Body of pancreas (tissue), 4 donors: ENCODE results near the gene USP22. TPM values are rescaled to one million over a fixed set of nuclear protein-coding genes. Genes with fewer than 3 reads are reported as not detected.
A peak's percentile ranks its signal among the peaks of the same experiment; 100 is the strongest.
"Not testable (repeated sequence)": the region's sequence is repeated elsewhere in the genome, so short reads cannot be mapped to it uniquely, and the experiment has no call there.

Source experiments
- ATAC-seq: fragments of 150-250 bp; one replicate; pipeline ENCODE4 v1.9.1; 2016
- DNase-seq, 4 donors: peaks; one replicate each; pipeline ENCODE4 v3.0.0-alpha.2; 2019
- H3K27ac ChIP-seq, 4 donors: fragments of 200-600 bp; sonication (generic); 1 replicate in 3 of 4; 2 replicates in 1 of 4; pipeline versions ENCODE4 v1.5.1 to v1.6.1; 2016 to 2019; ENCODE audit warnings: mild to moderate bottlenecking in 1 of 4, mixed read lengths in 1 of 4, moderate library complexity in 1 of 4
- H3K27me3 ChIP-seq, 2 donors: fragments of 200-600 bp; sonication (generic); one replicate each; pipeline ENCODE4 v1.6.0; 2016; ENCODE audit warnings: mild to moderate bottlenecking in 1 of 2
- H3K36me3 ChIP-seq, 2 donors: fragments of 200-600 bp; sonication (generic); replicated peaks in 1 of 2; 2 replicates each; pipeline ENCODE4 v1.5.1; 2016; ENCODE audit warnings: low read depth in 2 of 2; ENCODE audit not compliant: insufficient read depth in 1 of 2
- H3K4me1 ChIP-seq: fragments of 200-600 bp; sonication (generic); one replicate; pipeline ENCODE4 v1.6.0; 2016
- H3K4me3 ChIP-seq, 2 donors: fragments of 200-600 bp; sonication (generic); 1 replicate in 1 of 2; 2 replicates in 1 of 2; pipeline ENCODE4 v1.5.1; 2016 to 2019
- H3K9me3 ChIP-seq, 3 donors: fragments of 200-600 bp; sonication (generic); 1 replicate in 2 of 3; 2 replicates in 1 of 3; pipeline ENCODE4 v1.5.1; 2016
- CTCF ChIP-seq, 7 experiments: fragments of 450-650 bp in 4 of 7; fragments of 200-600 bp in 3 of 7; sonication (generic) in 3 of 7; IDR thresholded peaks; one replicate each; pipeline ENCODE4 v1.5.1; 2016 to 2019; ENCODE audit warnings: antibody characterized with exemption in 7 of 7
- POLR2A ChIP-seq, 3 donors: fragments of 450-650 bp; IDR thresholded peaks; one replicate each; pipeline ENCODE4 v1.6.1; 2016; ENCODE audit warnings: antibody characterized with exemption in 3 of 3, mild to moderate bottlenecking in 2 of 3
- WGBS, 2 donors: methylation state at CpG; one replicate each; pipeline ENCODE4 v1.1.5; 2017; 5-methylcytosine and 5-hydroxymethylcytosine counted together
- intact Hi-C: fragments of 100-400 bp; cut with DNase I; formaldehyde crosslinking; loops from one replicate; pipeline ENCODE4 v1.15.1; 2023
- total RNA-seq, 2 donors: library from RNA; depleted of rRNA; stranded (reverse); fragments of >200 nt; gene quantifications; one replicate each; pipeline ENCODE4 v1.1.0, GENCODE V29; 2016

USP22 gene
- total RNA-seq, 2 donors from 2014 or later, result 66.4 to 79.4 TPM

DNA sequence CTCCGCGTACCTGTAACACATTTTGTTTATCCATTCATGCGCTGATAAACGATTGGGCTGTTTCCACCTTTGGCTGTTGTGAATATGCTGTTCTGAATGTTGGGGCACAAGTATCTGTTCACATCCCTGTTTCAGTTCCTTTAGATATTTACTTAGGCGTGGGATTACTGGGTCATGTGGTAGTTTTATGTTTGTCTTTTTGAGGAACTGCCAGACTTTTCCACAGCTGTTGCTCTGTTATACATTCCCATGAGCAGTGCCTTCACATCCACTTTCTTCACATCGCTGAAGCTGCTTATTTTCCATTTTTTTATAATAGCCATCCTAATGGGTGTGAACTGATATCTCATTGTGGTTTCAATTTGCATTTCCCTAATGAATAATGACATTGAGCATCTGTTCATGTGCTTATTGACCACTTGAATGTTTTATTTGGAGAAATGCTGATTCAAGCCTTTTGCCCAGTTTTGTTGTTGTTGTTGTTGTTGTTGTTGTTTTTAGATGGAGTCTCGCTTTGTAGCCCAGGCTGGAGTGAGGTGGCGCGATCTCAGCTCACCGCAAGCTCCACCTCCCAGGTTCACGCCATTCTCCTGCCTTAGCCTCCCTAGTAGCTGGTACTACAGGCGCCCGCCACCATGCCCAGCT, 65.1 kb downstream of the USP22 start:
- intact Hi-C loops, H3K27me3 ChIP-seq, H3K9me3 ChIP-seq, H3K4me3 ChIP-seq, H3K36me3 ChIP-seq: not testable (repeated sequence)
- Histone ChIP-seq H3K4me1 (peaks cover 39% of the 10 kb centered on the region), H3K27ac (peak overlapping the region; percentile 33 to 68 (median 54))
- peak; percentile 96 for ATAC-seq
- 48 to 55% methylated on average over 13 of the region's 13 CpGs for WGBS, 2 donors
- DNase-seq, result peak; percentile 68 to 85 (median 77)
- TF ChIP-seq CTCF (IDR thresholded peaks at IDR 0.05), result peak in 1 of 7 experiments; percentile 0

GRCh38 chr17:20975566-20975965, 67.2 kb downstream of the USP22 start:
- no peaks in the 10 kb centered on the region for H3K27me3 ChIP-seq
- no peaks in the 10 kb centered on the region for H3K36me3 ChIP-seq
- WGBS, 2 donors, result 82 to 100% methylated on average over 1 of the region's 1 CpG
- no peak for TF ChIP-seq CTCF (IDR thresholded peaks at IDR 0.05)
- no peak for TF ChIP-seq POLR2A (IDR thresholded peaks at IDR 0.05)
- no peaks in the 10 kb centered on the region for H3K9me3 ChIP-seq
- H3K27ac ChIP-seq, result no peak overlapping the region
- peaks cover 39% of the 10 kb centered on the region for H3K4me1 ChIP-seq
- intact Hi-C loops, result no loop called here
- no peak overlapping the region for H3K4me3 ChIP-seq
- no peak for DNase-seq
- ATAC-seq, result no peak

DNA sequence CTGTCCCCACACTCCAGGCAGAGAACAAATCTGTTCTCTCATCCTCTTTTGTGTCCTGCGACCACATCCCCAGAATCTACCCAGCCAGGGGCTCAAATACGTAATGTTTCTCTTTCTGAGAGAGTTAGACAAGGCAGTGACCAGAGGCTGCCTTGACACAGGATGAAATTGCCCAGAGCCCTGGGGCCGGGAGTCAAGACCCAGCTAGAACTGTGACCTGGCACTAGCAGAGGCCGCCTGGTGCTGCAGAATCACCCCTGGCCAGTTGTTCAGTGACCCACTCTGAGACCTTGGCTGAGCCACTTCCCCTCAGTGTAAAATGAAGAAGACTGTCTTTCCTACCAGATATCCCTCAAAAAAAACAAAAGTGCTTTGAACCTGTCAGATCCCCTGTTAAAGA, 72.5 kb downstream of the USP22 start:
- Histone ChIP-seq H3K27ac (no peak overlapping the region), H3K36me3 (no peaks in the 10 kb centered on the region), H3K9me3 (no peaks in the 10 kb centered on the region), H3K27me3 (no peaks in the 10 kb centered on the region), H3K4me1 (peaks cover 7% of the 10 kb centered on the region), H3K4me3 (no peak overlapping the region)
- TF ChIP-seq POLR2A (IDR thresholded peaks at IDR 0.05), result no peak
- TF ChIP-seq CTCF (IDR thresholded peaks at IDR 0.05), result no peak
- intact Hi-C loops, result no loop called here
- ATAC-seq (no peak), DNase-seq (no peak)
- WGBS, 2 donors, result 72 to 88% methylated on average over 4 of the region's 4 CpGs

DNA sequence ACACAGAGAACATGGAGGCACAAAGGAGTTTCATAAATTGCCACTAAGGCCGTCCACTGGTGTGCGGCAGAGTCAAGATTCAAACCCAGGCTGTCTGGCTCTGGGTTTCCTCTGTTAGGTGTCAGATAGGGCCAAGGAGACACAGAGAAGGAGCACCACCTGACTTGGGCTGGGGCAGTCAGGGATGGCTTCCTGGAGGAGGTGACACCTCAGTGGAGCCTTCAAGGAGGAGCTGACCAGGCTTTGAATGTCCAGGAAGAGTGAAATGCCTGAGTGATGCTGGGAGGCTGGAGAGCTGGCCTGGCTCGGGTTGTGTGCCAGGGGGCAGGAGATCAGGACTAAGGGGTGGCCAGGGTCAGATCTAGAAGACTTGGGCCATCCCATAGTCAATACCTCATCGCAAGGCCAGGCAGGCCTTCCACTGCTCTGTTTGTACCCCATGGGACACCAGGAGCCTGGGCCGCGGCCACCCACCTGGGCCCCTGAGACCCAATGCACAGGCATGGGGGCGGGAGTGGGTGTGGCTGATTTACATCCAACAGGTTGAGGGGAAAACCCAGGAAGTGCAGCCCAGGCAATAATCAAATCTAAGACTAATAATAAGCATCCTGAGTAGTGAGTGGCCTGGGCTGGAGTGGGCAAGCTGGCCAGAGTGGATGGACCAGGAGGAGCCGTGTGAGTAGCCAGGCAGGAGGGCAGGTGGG, 73.7 kb downstream of the USP22 start:
- no peak for ATAC-seq
- no peak overlapping the region for H3K27ac ChIP-seq
- TF ChIP-seq CTCF (IDR thresholded peaks at IDR 0.05) (no peak), POLR2A (IDR thresholded peaks at IDR 0.05) (no peak)
- no peaks in the 10 kb centered on the region for H3K36me3 ChIP-seq
- 90 to 91% methylated on average over 6 to 8 of the region's 8 CpGs for WGBS, 2 donors
- peaks cover 11% of the 10 kb centered on the region for H3K4me1 ChIP-seq
- no peak overlapping the region for H3K4me3 ChIP-seq
- intact Hi-C loops, result no loop called here
- H3K27me3 ChIP-seq, result no peaks in the 10 kb centered on the region
- DNase-seq, result no peak
- H3K9me3 ChIP-seq, result no peaks in the 10 kb centered on the region

DNA sequence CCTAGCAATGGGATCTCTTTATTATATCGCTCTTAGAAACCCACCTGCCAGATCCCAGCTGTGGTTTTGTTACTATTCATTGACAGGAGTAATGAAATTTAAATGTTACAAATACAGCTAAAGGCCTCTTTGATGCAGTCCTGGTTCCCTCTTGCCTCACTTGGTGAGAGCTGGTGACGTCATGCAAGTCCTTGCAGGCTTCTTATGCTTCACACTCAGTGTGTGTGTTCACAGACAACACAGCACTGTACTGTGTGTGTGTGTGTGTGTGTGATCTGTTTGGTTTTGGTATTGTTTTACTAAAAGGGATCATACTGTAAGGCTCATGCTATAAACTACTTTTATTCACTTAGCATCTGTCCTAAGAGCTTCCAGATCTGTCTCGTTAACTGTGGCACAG, 75.0 kb downstream of the USP22 start:
- DNase-seq (no peak), ATAC-seq (no peak)
- no peaks in the 10 kb centered on the region for H3K27me3 ChIP-seq
- no peak for TF ChIP-seq CTCF (IDR thresholded peaks at IDR 0.05)
- TF ChIP-seq POLR2A (IDR thresholded peaks at IDR 0.05), result no peak
- H3K4me3 ChIP-seq, result no peak overlapping the region
- no peak overlapping the region for H3K27ac ChIP-seq
- no peaks in the 10 kb centered on the region for H3K9me3 ChIP-seq
- H3K4me1 ChIP-seq, result peaks cover 11% of the 10 kb centered on the region
- WGBS, 2 donors, result 92 to 95% methylated on average over 3 of the region's 3 CpGs
- H3K36me3 ChIP-seq, result no peaks in the 10 kb centered on the region
- intact Hi-C loops, result no loop called here
